Parathyroid adenoma (tissue), 2 donors: ENCODE data around the gene FN1.

Experiments used
- H2AFZ ChIP-seq: fragments of 300-600 bp; sonication (generic); one replicate; pipeline ENCODE4 v1.7.0; 2017; ENCODE audit warnings: antibody characterized with exemption, mild to moderate bottlenecking
- H3K27ac ChIP-seq: fragments of 300-600 bp; sonication (generic); one replicate; pipeline ENCODE4 v1.7.0; 2017
- H3K27me3 ChIP-seq: fragments of 300-600 bp; sonication (generic); one replicate; pipeline ENCODE4 v1.7.0; 2017; ENCODE audit warnings: low read length; ENCODE audit not compliant: control insufficient read depth, insufficient read depth
- H3K36me3 ChIP-seq: fragments of 300-600 bp; sonication (generic); one replicate; pipeline ENCODE4 v1.7.0; 2017; ENCODE audit warnings: low read length; ENCODE audit not compliant: control insufficient read depth, insufficient read depth
- H3K4me1 ChIP-seq: fragments of 300-600 bp; sonication (generic); one replicate; pipeline ENCODE4 v1.7.0; 2017; ENCODE audit warnings: control low read depth
- H3K4me2 ChIP-seq: fragments of 300-600 bp; sonication (generic); one replicate; pipeline ENCODE4 v1.7.0; 2017; ENCODE audit warnings: low read length
- H3K4me3 ChIP-seq: fragments of 300-600 bp; sonication (generic); one replicate; pipeline ENCODE4 v1.7.0; 2017; ENCODE audit warnings: low read depth, low read length
- H3K79me2 ChIP-seq: fragments of 300-600 bp; sonication (generic); one replicate; pipeline ENCODE4 v1.7.0; 2017; ENCODE audit warnings: control low read depth
- H3K9ac ChIP-seq: fragments of 300-600 bp; sonication (generic); one replicate; pipeline ENCODE4 v1.7.0; 2017; ENCODE audit warnings: mild to moderate bottlenecking
- H3K9me3 ChIP-seq: fragments of 300-600 bp; sonication (generic); one replicate; pipeline ENCODE4 v1.7.0; 2017; ENCODE audit warnings: low read length; ENCODE audit not compliant: control insufficient read depth
- CTCF ChIP-seq: fragments of 300-600 bp; sonication (generic); IDR thresholded peaks from one replicate; pipeline ENCODE4 v1.7.0; 2017; ENCODE audit warnings: antibody characterized with exemption, mild to moderate bottlenecking
- donor health status: primary hyperparathyroidism.

FN1 gene

DNA sequence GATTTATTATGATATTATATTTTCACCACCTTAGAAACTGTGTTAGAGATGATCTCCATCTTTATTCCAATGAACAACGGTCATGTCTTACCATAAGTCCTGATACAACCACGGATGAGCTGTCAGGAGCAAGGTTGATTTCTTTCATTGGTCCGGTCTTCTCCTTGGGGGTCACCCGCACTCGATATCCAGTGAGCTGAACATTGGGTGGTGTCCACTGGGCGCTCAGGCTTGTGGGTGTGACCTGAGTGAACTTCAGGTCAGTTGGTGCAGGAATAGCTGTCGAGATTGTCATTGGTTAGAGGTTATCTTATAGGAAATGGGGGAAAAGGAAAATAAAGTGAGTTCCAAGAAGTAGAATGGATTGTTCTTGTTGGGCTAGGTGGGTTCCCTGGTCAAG lies 56.8 kb downstream of the FN1 start:
- TF ChIP-seq CTCF, result no peak
- H3K4me3 ChIP-seq, result no peak overlapping the region

GRCh38 chr2:215378045-215378444 lies 57.8 kb downstream of the FN1 start:
- no peak for TF ChIP-seq CTCF
- no peaks in the 10 kb centered on the region for H3K9me3 ChIP-seq
- no peaks in the 10 kb centered on the region for H3K79me2 ChIP-seq
- H3K4me3 ChIP-seq, result no peak overlapping the region
- no peaks in the 10 kb centered on the region for H3K4me1 ChIP-seq
- H3K36me3 ChIP-seq, result no peaks in the 10 kb centered on the region
- no peak overlapping the region for H2AFZ ChIP-seq
- H3K27me3 ChIP-seq, result no peaks in the 10 kb centered on the region
- H3K9ac ChIP-seq, result no peak overlapping the region
- H3K4me2 ChIP-seq, result no peak overlapping the region
- no peak overlapping the region for H3K27ac ChIP-seq

More for the DNA sequence above, 56.8 kb downstream of the FN1 start:
- H2AFZ ChIP-seq, result no peak overlapping the region
- H3K9me3 ChIP-seq, result no peaks in the 10 kb centered on the region
- H3K36me3 ChIP-seq, result no peaks in the 10 kb centered on the region
- H3K27ac ChIP-seq, result no peak overlapping the region
- H3K27me3 ChIP-seq, result no peaks in the 10 kb centered on the region
- no peaks in the 10 kb centered on the region for H3K79me2 ChIP-seq
- no peak overlapping the region for H3K4me2 ChIP-seq
- H3K9ac ChIP-seq, result no peak overlapping the region
- H3K4me1 ChIP-seq, result no peaks in the 10 kb centered on the region

GRCh38 chr2:215377283-215377682 lies 58.6 kb downstream of the FN1 start:
- Histone ChIP-seq H3K4me1 (no peaks in the 10 kb centered on the region), H2AFZ (no peak overlapping the region), H3K4me3 (no peak overlapping the region), H3K4me2 (no peak overlapping the region), H3K9me3 (no peaks in the 10 kb centered on the region), H3K36me3 (no peaks in the 10 kb centered on the region), H3K27me3 (no peaks in the 10 kb centered on the region), H3K27ac (no peak overlapping the region), H3K9ac (no peak overlapping the region), H3K79me2 (no peaks in the 10 kb centered on the region)
- TF ChIP-seq CTCF, result no peak

DNA sequence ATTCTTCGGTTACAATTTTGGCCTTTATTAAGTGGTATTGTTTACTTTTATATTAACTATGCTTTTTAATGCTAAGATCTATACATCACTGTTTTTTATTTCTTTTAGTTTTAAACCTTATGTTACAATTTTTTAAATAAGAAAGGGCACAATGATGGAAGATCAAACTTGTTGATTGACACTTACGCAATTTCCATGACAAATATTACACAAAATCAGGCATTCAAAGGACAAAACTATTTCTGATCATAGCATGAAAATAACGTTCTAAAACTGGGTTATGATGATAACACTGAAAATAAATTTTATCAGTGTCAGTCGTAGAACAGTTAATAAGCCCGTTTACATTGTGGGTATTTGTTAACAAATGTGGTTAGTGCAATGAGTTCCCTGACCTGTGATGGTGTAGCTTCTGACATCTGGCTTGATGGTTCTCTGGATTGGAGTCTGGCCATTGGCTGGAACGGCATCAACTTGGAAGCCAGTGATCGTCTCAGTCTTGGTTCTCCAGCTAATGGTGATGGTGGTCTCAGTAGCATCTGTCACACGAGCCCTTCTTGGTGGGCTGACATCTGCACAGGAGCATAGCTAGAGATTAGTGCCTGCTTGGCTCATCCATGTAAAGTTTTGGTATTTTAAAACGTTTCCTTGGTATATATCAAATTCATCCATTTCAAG lies 59.6 kb downstream of the FN1 start:
- Histone ChIP-seq H3K4me3 (no peak overlapping the region), H3K79me2 (no peaks in the 10 kb centered on the region), H3K27me3 (no peaks in the 10 kb centered on the region), H3K4me2 (no peak overlapping the region), H3K4me1 (no peaks in the 10 kb centered on the region), H3K27ac (no peak overlapping the region), H3K36me3 (no peaks in the 10 kb centered on the region), H3K9me3 (no peaks in the 10 kb centered on the region), H2AFZ (no peak overlapping the region), H3K9ac (no peak overlapping the region)
- TF ChIP-seq CTCF, result no peak

DNA sequence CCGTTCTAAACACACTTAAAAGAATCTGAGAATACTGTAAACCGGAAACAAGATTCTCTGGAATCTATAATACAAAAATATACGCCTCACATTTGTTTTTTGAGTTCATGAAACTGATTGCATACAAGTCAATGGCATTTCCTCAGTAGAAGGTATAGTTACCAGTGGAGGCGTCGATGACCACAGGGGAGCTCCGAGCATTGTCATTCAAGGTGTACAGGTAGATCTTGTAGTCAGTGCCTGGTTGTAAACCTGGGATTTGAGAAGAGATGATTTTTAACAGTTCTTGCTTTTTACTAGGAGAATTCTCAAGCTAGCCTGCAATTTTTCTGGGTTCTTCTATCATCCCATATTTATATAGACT lies 60.4 kb downstream of the FN1 start:
- Histone ChIP-seq H3K27ac (no peak overlapping the region), H2AFZ (no peak overlapping the region), H3K9ac (no peak overlapping the region), H3K4me3 (no peak overlapping the region), H3K4me2 (no peak overlapping the region), H3K9me3 (no peaks in the 10 kb centered on the region), H3K79me2 (no peaks in the 10 kb centered on the region), H3K36me3 (no peaks in the 10 kb centered on the region), H3K4me1 (no peaks in the 10 kb centered on the region), H3K27me3 (no peaks in the 10 kb centered on the region)
- TF ChIP-seq CTCF, result no peak
